ENCODE results near the gene PLS1.

PLS1 gene

GRCh38 chr3:142647856-142648255, 51.7 kb downstream of the PLS1 start:
- no peaks in the 10 kb centered on the region for H3K27me3 ChIP-seq (ENCODE audit: control insufficient read depth in 5 of 5, insufficient read depth in 4 of 5, low read length in 5 of 5)
- H3K4me3 ChIP-seq (ENCODE audit: low read depth in 1 of 5, low read length in 5 of 5), result no peak overlapping the region
- no peaks in the 10 kb centered on the region for H3K36me3 ChIP-seq (ENCODE audit: control insufficient read depth in 5 of 5, insufficient read depth in 5 of 5, low read length in 5 of 5)
- no peaks in the 10 kb centered on the region for H3K9me3 ChIP-seq (ENCODE audit: control insufficient read depth in 5 of 5, low read length in 5 of 5)
- no peak overlapping the region for H3K27ac ChIP-seq (ENCODE audit: low read depth, low read length)
- H3K9ac ChIP-seq (ENCODE audit: low read length in 5 of 5), result no peak overlapping the region
- H3K4me1 ChIP-seq (ENCODE audit: control insufficient read depth in 5 of 5, insufficient read depth in 5 of 5, low read length in 5 of 5), result no peaks in the 10 kb centered on the region

DNA sequence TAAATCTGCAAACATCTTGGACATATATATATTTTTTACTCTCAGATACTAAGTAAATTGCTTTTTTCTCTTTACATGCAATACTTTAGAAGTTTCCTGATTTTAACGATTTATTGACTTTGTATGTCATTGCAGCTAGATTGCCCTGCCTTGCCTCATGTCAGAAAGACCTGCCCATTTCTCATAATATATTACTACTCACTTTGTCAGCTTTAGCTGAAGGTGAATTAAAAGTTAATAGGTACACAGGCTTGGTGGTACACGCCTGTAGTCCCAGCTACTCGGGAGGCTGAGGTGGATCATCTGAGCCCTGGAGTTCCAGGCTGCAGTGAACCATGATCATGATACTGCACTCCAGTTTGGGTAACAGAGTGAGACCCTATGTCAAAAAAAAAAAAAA, 52.8 kb downstream of the PLS1 start:
- Histone ChIP-seq H3K27ac (ENCODE audit: low read depth, low read length) (no peak overlapping the region), H3K9ac (ENCODE audit: low read length in 5 of 5) (no peak overlapping the region), H3K4me3 (ENCODE audit: low read depth in 1 of 5, low read length in 5 of 5) (no peak overlapping the region), H3K27me3 (ENCODE audit: control insufficient read depth in 5 of 5, insufficient read depth in 4 of 5, low read length in 5 of 5) (no peaks in the 10 kb centered on the region), H3K9me3 (ENCODE audit: control insufficient read depth in 5 of 5, low read length in 5 of 5) (no peaks in the 10 kb centered on the region), H3K36me3 (ENCODE audit: control insufficient read depth in 5 of 5, insufficient read depth in 5 of 5, low read length in 5 of 5) (no peaks in the 10 kb centered on the region), H3K4me1 (ENCODE audit: control insufficient read depth in 5 of 5, insufficient read depth in 5 of 5, low read length in 5 of 5) (no peaks in the 10 kb centered on the region)

DNA sequence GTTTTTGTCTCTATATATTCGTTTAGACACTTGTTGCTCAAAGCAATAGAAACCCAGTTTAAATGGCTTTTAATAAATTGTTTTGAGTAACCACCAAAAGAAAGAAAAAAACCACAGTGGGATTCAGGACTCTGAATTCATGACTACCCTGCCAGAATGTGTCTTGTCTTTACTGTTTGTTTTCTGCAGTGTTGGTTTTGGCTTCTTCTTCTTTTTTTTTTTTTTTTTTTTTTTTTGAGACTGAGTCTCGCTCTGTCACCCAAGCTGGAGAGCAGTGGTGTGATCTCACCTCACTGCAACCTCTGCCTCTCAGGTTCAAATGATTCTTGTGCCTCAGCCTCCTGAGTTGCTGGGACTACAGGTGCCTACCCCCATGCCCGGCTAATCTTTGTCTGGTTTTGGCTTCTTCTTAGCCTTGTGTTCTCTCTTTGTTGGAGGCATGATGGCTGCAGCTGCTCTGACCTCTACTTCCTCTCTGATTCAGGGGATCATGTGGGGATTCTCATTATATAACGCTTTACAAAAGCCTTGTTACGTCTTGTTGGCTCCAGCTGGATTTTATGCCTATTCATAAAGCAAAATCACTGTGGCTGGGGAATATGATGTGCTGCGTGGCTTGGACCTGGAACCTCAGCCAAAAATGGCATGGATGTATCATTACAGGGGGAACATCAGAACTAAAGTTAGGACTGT, 54.0 kb downstream of the PLS1 start:
- no peaks in the 10 kb centered on the region for H3K4me1 ChIP-seq (ENCODE audit: control insufficient read depth in 5 of 5, insufficient read depth in 5 of 5, low read length in 5 of 5)
- H3K27me3 ChIP-seq (ENCODE audit: control insufficient read depth in 5 of 5, insufficient read depth in 4 of 5, low read length in 5 of 5), result no peaks in the 10 kb centered on the region
- H3K4me3 ChIP-seq (ENCODE audit: low read depth in 1 of 5, low read length in 5 of 5), result no peak overlapping the region
- H3K36me3 ChIP-seq (ENCODE audit: control insufficient read depth in 5 of 5, insufficient read depth in 5 of 5, low read length in 5 of 5), result no peaks in the 10 kb centered on the region
- H3K9me3 ChIP-seq (ENCODE audit: control insufficient read depth in 5 of 5, low read length in 5 of 5), result no peaks in the 10 kb centered on the region
- H3K9ac ChIP-seq (ENCODE audit: low read length in 5 of 5), result no peak overlapping the region
- H3K27ac ChIP-seq (ENCODE audit: low read depth, low read length), result no peak overlapping the region

GRCh38 chr3:142651711-142652110, 55.5 kb downstream of the PLS1 start:
- H3K4me1 ChIP-seq (ENCODE audit: control insufficient read depth in 5 of 5, insufficient read depth in 5 of 5, low read length in 5 of 5), result no peaks in the 10 kb centered on the region
- no peaks in the 10 kb centered on the region for H3K36me3 ChIP-seq (ENCODE audit: control insufficient read depth in 5 of 5, insufficient read depth in 5 of 5, low read length in 5 of 5)
- H3K27ac ChIP-seq (ENCODE audit: low read depth, low read length), result no peak overlapping the region
- H3K27me3 ChIP-seq (ENCODE audit: control insufficient read depth in 5 of 5, insufficient read depth in 4 of 5, low read length in 5 of 5), result no peaks in the 10 kb centered on the region
- H3K4me3 ChIP-seq (ENCODE audit: low read depth in 1 of 5, low read length in 5 of 5), result no peak overlapping the region
- no peak overlapping the region for H3K9ac ChIP-seq (ENCODE audit: low read length in 5 of 5)
- no peaks in the 10 kb centered on the region for H3K9me3 ChIP-seq (ENCODE audit: control insufficient read depth in 5 of 5, low read length in 5 of 5)

- no peak overlapping the region for H3K27ac ChIP-seq (ENCODE audit: low read depth, low read length)
- H3K4me1 ChIP-seq (ENCODE audit: control insufficient read depth in 5 of 5, insufficient read depth in 5 of 5, low read length in 5 of 5), result no peaks in the 10 kb centered on the region
- H3K9ac ChIP-seq (ENCODE audit: low read length in 5 of 5), result no peak overlapping the region
- no peak overlapping the region for H3K4me3 ChIP-seq (ENCODE audit: low read depth in 1 of 5, low read length in 5 of 5)
- no peaks in the 10 kb centered on the region for H3K9me3 ChIP-seq (ENCODE audit: control insufficient read depth in 5 of 5, low read length in 5 of 5)
- no peaks in the 10 kb centered on the region for H3K36me3 ChIP-seq (ENCODE audit: control insufficient read depth in 5 of 5, insufficient read depth in 5 of 5, low read length in 5 of 5)
- no peaks in the 10 kb centered on the region for H3K27me3 ChIP-seq (ENCODE audit: control insufficient read depth in 5 of 5, insufficient read depth in 4 of 5, low read length in 5 of 5)
Measured at GRCh38 chr3:142652826-142653292, 56.7 kb downstream of the PLS1 start.

- no peak overlapping the region for H3K4me3 ChIP-seq (ENCODE audit: low read depth in 1 of 5, low read length in 5 of 5)
- H3K36me3 ChIP-seq (ENCODE audit: control insufficient read depth in 5 of 5, insufficient read depth in 5 of 5, low read length in 5 of 5), result no peaks in the 10 kb centered on the region
- no peaks in the 10 kb centered on the region for H3K9me3 ChIP-seq (ENCODE audit: control insufficient read depth in 5 of 5, low read length in 5 of 5)
- H3K9ac ChIP-seq (ENCODE audit: low read length in 5 of 5), result no peak overlapping the region
- H3K27ac ChIP-seq (ENCODE audit: low read depth, low read length), result no peak overlapping the region
- H3K4me1 ChIP-seq (ENCODE audit: control insufficient read depth in 5 of 5, insufficient read depth in 5 of 5, low read length in 5 of 5), result no peaks in the 10 kb centered on the region
- H3K27me3 ChIP-seq (ENCODE audit: control insufficient read depth in 5 of 5, insufficient read depth in 4 of 5, low read length in 5 of 5), result no peaks in the 10 kb centered on the region
Measured at GRCh38 chr3:142656575-142656974, 60.4 kb downstream of the PLS1 start.

- H3K27me3 ChIP-seq (ENCODE audit: control insufficient read depth in 5 of 5, insufficient read depth in 4 of 5, low read length in 5 of 5), result no peaks in the 10 kb centered on the region
- H3K27ac ChIP-seq (ENCODE audit: low read depth, low read length), result no peak overlapping the region
- no peak overlapping the region for H3K4me3 ChIP-seq (ENCODE audit: low read depth in 1 of 5, low read length in 5 of 5)
- no peaks in the 10 kb centered on the region for H3K4me1 ChIP-seq (ENCODE audit: control insufficient read depth in 5 of 5, insufficient read depth in 5 of 5, low read length in 5 of 5)
- no peaks in the 10 kb centered on the region for H3K9me3 ChIP-seq (ENCODE audit: control insufficient read depth in 5 of 5, low read length in 5 of 5)
- H3K36me3 ChIP-seq (ENCODE audit: control insufficient read depth in 5 of 5, insufficient read depth in 5 of 5, low read length in 5 of 5), result no peaks in the 10 kb centered on the region
- no peak overlapping the region for H3K9ac ChIP-seq (ENCODE audit: low read length in 5 of 5)
Measured at GRCh38 chr3:142657033-142657432, 60.8 kb downstream of the PLS1 start.

- H3K4me1 ChIP-seq (ENCODE audit: control insufficient read depth in 5 of 5, insufficient read depth in 5 of 5, low read length in 5 of 5), result no peaks in the 10 kb centered on the region
- no peak overlapping the region for H3K27ac ChIP-seq (ENCODE audit: low read depth, low read length)
- H3K36me3 ChIP-seq (ENCODE audit: control insufficient read depth in 5 of 5, insufficient read depth in 5 of 5, low read length in 5 of 5), result no peaks in the 10 kb centered on the region
- no peaks in the 10 kb centered on the region for H3K27me3 ChIP-seq (ENCODE audit: control insufficient read depth in 5 of 5, insufficient read depth in 4 of 5, low read length in 5 of 5)
- H3K9ac ChIP-seq (ENCODE audit: low read length in 5 of 5), result no peak overlapping the region
- no peaks in the 10 kb centered on the region for H3K9me3 ChIP-seq (ENCODE audit: control insufficient read depth in 5 of 5, low read length in 5 of 5)
- no peak overlapping the region for H3K4me3 ChIP-seq (ENCODE audit: low read depth in 1 of 5, low read length in 5 of 5)
Measured at GRCh38 chr3:142660383-142660782, 64.2 kb downstream of the PLS1 start.

GRCh38 chr3:142660893-142661292, 64.7 kb downstream of the PLS1 start:
- Histone ChIP-seq H3K27ac (ENCODE audit: low read depth, low read length) (no peak overlapping the region), H3K4me1 (ENCODE audit: control insufficient read depth in 5 of 5, insufficient read depth in 5 of 5, low read length in 5 of 5) (no peaks in the 10 kb centered on the region), H3K4me3 (ENCODE audit: low read depth in 1 of 5, low read length in 5 of 5) (no peak overlapping the region), H3K36me3 (ENCODE audit: control insufficient read depth in 5 of 5, insufficient read depth in 5 of 5, low read length in 5 of 5) (no peaks in the 10 kb centered on the region), H3K27me3 (ENCODE audit: control insufficient read depth in 5 of 5, insufficient read depth in 4 of 5, low read length in 5 of 5) (no peaks in the 10 kb centered on the region), H3K9ac (ENCODE audit: low read length in 5 of 5) (no peak overlapping the region), H3K9me3 (ENCODE audit: control insufficient read depth in 5 of 5, low read length in 5 of 5) (no peaks in the 10 kb centered on the region)

- Histone ChIP-seq H3K9me3 (ENCODE audit: control insufficient read depth in 5 of 5, low read length in 5 of 5) (no peaks in the 10 kb centered on the region), H3K27me3 (ENCODE audit: control insufficient read depth in 5 of 5, insufficient read depth in 4 of 5, low read length in 5 of 5) (no peaks in the 10 kb centered on the region), H3K27ac (ENCODE audit: low read depth, low read length) (no peak overlapping the region), H3K4me3 (ENCODE audit: low read depth in 1 of 5, low read length in 5 of 5) (no peak overlapping the region), H3K9ac (ENCODE audit: low read length in 5 of 5) (no peak overlapping the region), H3K36me3 (ENCODE audit: control insufficient read depth in 5 of 5, insufficient read depth in 5 of 5, low read length in 5 of 5) (no peaks in the 10 kb centered on the region), H3K4me1 (ENCODE audit: control insufficient read depth in 5 of 5, insufficient read depth in 5 of 5, low read length in 5 of 5) (no peaks in the 10 kb centered on the region)
Measured at GRCh38 chr3:142663865-142664264, 67.7 kb downstream of the PLS1 start.
